Natural killer cell treated with Interleukin-12 subunit alpha and Interleukin-12 subunit beta and Interleukin-15 and Interleukin-18, amount 100 ng/mL, for 72 hours (primary cell): Measurements from ENCODE around the gene LAMP5. TPM values are rescaled to one million over a fixed set of nuclear protein-coding genes. Genes with fewer than 3 reads are reported as not detected.

Source experiments
- ATAC-seq, 2 donors: fragments of 150-1000 bp; cut with Tn5 transposase in 1 of 2; sonication (Bioruptor Pico), chemical (Tn5 transposase) in 1 of 2; 2 replicates each; pipeline ENCODE4 v1.10.0; 2021
- DNase-seq: peaks from one replicate; pipeline ENCODE4 v3.0.0; 2022; ENCODE audit warnings: low spot score
- H3K27ac Mint-ChIP-seq, 2 donors: 1 replicate in 1 of 2; 2 replicates in 1 of 2; pipeline ENCODE4 v1.8.0; 2022; ENCODE audit warnings: mixed read lengths in 2 of 2, mild to moderate bottlenecking in 1 of 2, moderate library complexity in 1 of 2
- H3K27me3 Mint-ChIP-seq, 2 donors: 1 replicate in 1 of 2; 2 replicates in 1 of 2; pipeline ENCODE4 v1.8.0; 2022; ENCODE audit warnings: mixed read lengths in 2 of 2
- H3K36me3 Mint-ChIP-seq: one replicate; pipeline ENCODE4 v1.8.0; 2022; ENCODE audit warnings: mixed read lengths
- H3K4me1 Mint-ChIP-seq, 2 donors: 1 replicate in 1 of 2; 2 replicates in 1 of 2; pipeline ENCODE4 v1.8.0; 2022; ENCODE audit warnings: low read depth in 2 of 2, mixed read lengths in 2 of 2, mild to moderate bottlenecking in 1 of 2
- H3K4me3 Mint-ChIP-seq: one replicate; pipeline ENCODE4 v1.8.0; 2022; ENCODE audit warnings: mixed read lengths
- H3K9me3 Mint-ChIP-seq: 2 replicates; pipeline ENCODE4 v1.8.0; 2022; ENCODE audit warnings: mixed read lengths
- total RNA-seq, 2 donors: library from RNA; stranded (reverse); gene quantifications; one replicate each; pipeline ENCODE4 v1.2.3, GENCODE V29; 2022

Gene LAMP5
- total RNA-seq, 2 donors from 2014 or later, result not detected

DNA sequence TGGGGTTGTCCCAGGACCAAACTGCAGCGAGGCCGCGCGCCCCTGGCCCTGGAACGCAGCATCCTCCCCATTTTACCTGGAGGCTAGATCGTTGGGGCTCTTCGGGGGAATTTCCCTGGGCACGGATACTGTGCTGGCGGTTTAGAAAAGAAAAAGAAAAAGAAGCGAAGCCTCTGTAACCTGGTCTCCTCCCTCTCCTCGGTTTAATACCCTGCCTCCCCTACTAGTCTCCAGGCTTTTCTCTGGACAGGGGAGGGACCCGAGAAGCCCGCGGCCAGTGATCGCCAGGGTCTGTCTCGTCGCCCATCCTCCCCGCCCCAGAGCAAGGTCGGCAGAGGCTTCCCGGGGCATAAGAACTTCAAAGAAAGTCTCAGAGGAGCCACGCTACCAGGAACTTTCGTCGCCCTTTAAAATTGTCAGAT lies 6.1 kb upstream of the LAMP5 start:
- Mint-ChIP-seq H3K36me3 (no peaks in the 10 kb centered on the region), H3K27me3 (peaks cover 15 to 23% of the 10 kb centered on the region in 2 donors), H3K9me3 (no peaks in the 10 kb centered on the region)

DNA sequence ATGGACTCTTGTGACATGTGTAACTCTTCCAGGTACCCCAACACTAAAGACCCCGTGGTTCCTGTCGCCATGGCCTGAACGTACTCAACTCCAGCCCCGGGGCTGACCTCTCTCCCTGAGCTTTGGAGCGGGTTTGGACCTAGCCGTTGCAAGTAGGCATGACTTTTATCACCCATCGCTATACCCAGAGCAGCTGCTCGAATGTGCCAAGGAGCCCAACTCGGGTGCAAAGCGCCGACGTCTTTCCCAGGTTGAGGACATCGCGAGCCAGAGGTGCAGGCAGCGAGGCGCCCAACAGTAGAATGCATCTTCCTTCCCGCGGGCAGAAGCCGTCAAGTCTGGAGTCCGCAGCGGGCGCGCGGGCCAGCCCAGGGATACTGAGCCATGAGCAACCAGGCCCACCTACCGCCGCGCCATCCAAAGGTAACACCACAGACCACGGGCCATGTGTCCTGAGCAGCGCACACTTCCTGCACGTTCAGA lies 5.7 kb upstream of the LAMP5 start:
- ATAC-seq (peak in 1 of 2 donors; percentile 41), DNase-seq (no peak)
- Mint-ChIP-seq H3K4me3 (no peak overlapping the region), H3K9me3 (no peaks in the 10 kb centered on the region), H3K36me3 (no peaks in the 10 kb centered on the region), H3K27ac (no peak overlapping the region), H3K4me1 (no peaks in the 10 kb centered on the region), H3K27me3 (peaks cover 15 to 24% of the 10 kb centered on the region in 2 donors)

More for the DNA sequence above, 6.1 kb upstream of the LAMP5 start:
- H3K4me3 Mint-ChIP-seq, result no peak overlapping the region
- no peak overlapping the region for H3K27ac Mint-ChIP-seq
- no peak for DNase-seq
- ATAC-seq, result no peak
- H3K4me1 Mint-ChIP-seq, result no peaks in the 10 kb centered on the region

DNA sequence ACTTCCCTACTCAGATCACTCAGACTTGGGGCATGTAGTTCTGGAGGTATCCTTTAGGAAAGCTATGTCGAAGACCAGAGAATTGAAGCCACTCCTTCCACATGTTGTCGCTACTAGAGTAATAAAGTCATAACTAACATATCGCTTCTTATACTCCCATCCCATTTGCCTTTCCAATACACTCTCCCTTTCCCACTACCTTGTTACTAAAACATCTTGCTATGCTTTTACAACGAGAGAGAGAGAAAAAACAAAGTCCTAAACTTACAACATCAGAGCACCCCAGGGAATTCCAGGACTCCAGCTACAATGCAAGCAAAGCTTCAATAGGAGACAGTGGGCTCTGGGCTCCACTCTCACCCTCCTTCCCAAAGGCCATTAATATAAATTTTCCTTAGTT lies 5.1 kb upstream of the LAMP5 start:
- no peaks in the 10 kb centered on the region for H3K36me3 Mint-ChIP-seq
- H3K9me3 Mint-ChIP-seq, result no peaks in the 10 kb centered on the region
- H3K27me3 Mint-ChIP-seq, result peaks cover 15 to 26% of the 10 kb centered on the region in 2 donors
- no peaks in the 10 kb centered on the region for H3K4me1 Mint-ChIP-seq
- DNase-seq (no peak), ATAC-seq (no peak)
- H3K27ac Mint-ChIP-seq, result no peak overlapping the region
- H3K4me3 Mint-ChIP-seq, result no peak overlapping the region

DNA sequence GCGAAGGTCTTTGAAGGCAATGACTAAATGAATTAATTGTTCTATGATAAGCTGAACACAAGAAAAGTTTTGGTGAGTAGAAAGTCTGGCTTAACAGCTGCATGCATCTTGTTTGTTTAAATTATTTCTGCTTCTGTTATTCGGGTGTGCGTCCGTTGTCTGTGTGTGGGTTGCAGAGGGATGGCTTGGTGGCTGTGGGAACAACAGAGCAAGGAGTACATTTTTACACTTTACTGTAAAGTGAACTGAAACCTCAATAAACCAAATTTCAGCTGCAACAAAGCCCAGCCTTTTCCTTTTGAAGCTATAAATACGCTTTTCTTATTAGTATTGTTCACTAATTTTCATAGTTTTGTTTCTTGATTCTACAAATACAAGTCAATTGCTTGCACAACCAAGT lies 3.5 kb upstream of the LAMP5 start:
- no peak for DNase-seq
- Mint-ChIP-seq H3K4me1 (no peaks in the 10 kb centered on the region), H3K27ac (no peak overlapping the region), H3K9me3 (no peaks in the 10 kb centered on the region), H3K36me3 (no peaks in the 10 kb centered on the region), H3K27me3 (peaks cover 15 to 32% of the 10 kb centered on the region in 2 donors), H3K4me3 (no peak overlapping the region)
- no peak for ATAC-seq

DNA sequence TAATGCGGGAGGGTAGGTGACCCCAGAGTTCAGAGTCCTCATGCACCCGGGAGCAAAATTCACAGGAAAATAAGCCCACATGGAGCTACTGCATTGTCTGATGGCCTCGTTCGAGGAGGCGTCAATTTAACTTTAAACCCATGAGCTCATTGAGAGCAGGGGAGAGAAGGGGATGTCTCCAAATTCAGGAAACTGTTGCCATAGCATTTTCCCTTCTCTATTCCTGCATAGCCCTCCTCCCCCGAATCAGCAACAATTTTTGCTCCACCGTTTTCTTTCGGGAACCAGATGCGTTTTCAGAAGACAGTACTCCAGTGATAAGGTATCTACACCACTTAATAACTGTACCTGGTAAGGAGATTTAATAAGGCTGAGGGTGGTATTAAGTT lies 324 bp upstream of the LAMP5 start:
- no peaks in the 10 kb centered on the region for H3K4me1 Mint-ChIP-seq
- DNase-seq (no peak), ATAC-seq (no peak)
- H3K27ac Mint-ChIP-seq, result no peak overlapping the region
- H3K9me3 Mint-ChIP-seq, result no peaks in the 10 kb centered on the region
- peaks cover 30 to 36% of the 10 kb centered on the region in 2 donors for H3K27me3 Mint-ChIP-seq
- no peaks in the 10 kb centered on the region for H3K36me3 Mint-ChIP-seq
- no peak overlapping the region for H3K4me3 Mint-ChIP-seq

DNA sequence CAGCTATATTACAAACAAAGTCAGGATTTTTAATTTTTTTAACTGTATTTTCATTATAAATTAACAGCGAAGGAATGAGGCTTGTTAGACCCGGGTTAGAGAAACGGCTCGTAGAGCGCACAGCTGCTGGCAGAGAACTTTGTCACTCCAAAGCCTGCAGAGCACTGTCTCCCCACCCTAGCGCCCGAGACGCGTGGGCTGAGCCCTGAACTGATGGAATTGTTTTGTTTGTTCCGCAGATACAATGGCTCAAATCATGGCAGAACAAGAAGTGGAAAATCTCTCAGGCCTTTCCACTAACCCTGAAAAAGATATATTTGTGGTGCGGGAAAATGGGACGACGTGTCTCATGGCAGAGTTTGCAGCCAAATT lies 810 bp downstream of the LAMP5 start:
- no peak for ATAC-seq
- Mint-ChIP-seq H3K36me3 (no peaks in the 10 kb centered on the region), H3K9me3 (no peaks in the 10 kb centered on the region), H3K27me3 (peaks cover 28 to 30% of the 10 kb centered on the region in 2 donors), H3K27ac (no peak overlapping the region), H3K4me3 (no peak overlapping the region), H3K4me1 (no peaks in the 10 kb centered on the region)
- no peak for DNase-seq

DNA sequence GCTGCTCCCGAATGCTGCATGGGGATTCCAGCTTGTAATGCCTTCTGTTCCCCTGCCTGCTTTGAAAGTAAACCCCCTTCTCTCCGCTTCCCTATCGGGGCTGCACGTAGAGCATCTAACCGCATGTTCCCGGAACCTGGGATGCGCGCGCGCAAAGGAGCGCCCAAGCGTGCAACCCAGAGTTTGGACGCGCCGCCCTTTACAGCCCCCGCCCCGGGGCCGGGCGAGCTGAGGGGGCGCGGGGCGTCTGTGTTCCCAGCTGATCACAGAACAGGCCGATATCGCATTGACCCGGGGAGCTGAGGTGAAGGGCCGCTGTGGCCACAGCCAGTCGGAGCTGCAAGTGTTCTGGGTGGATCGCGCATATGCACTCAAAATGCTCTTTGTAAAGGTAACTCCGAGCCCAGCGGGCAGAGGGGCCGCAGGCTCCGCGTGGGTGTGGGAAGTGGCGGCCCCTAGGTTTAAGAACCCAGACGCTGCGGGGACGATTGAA lies 1.4 kb downstream of the LAMP5 start:
- no peak overlapping the region for H3K4me3 Mint-ChIP-seq
- H3K27me3 Mint-ChIP-seq, result peaks cover 29 to 30% of the 10 kb centered on the region in 2 donors
- DNase-seq (no peak), ATAC-seq (no peak)
- no peak overlapping the region for H3K27ac Mint-ChIP-seq
- H3K4me1 Mint-ChIP-seq, result no peaks in the 10 kb centered on the region
- no peaks in the 10 kb centered on the region for H3K36me3 Mint-ChIP-seq
- H3K9me3 Mint-ChIP-seq, result no peaks in the 10 kb centered on the region

DNA sequence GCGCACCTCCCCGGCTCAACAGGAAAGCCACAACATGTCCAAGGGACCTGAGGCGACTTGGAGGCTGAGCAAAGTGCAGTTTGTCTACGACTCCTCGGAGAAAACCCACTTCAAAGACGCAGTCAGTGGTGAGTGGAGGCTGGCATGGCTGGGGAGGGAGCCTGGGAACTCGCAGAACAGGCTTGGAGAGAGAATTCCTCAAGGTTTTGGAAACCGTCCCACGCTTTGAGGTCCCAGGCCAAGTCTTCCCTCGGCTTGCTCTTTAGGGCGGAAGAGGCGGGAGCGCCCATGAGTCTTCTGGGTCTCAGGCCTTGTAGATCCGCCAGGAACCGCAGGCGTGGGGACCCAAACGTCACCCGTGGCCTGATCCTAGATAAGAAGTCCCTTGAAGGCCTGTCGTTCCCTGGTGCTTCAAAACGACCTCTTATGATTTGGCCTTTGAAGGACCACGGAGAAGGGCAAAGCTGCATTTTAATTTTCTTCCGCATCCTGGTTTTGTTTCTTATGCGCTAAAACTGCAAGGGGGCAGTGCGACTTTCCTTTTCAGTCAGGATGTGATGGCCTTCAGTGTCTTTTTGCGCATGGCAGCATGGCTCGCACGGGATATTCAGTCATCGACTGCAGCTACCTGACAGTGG lies 2.0 kb downstream of the LAMP5 start:
- Mint-ChIP-seq H3K36me3 (no peaks in the 10 kb centered on the region), H3K4me3 (no peak overlapping the region), H3K4me1 (no peaks in the 10 kb centered on the region), H3K9me3 (no peaks in the 10 kb centered on the region), H3K27ac (no peak overlapping the region), H3K27me3 (peaks cover 27 to 29% of the 10 kb centered on the region in 2 donors)
- no peak for DNase-seq
- no peak for ATAC-seq

DNA sequence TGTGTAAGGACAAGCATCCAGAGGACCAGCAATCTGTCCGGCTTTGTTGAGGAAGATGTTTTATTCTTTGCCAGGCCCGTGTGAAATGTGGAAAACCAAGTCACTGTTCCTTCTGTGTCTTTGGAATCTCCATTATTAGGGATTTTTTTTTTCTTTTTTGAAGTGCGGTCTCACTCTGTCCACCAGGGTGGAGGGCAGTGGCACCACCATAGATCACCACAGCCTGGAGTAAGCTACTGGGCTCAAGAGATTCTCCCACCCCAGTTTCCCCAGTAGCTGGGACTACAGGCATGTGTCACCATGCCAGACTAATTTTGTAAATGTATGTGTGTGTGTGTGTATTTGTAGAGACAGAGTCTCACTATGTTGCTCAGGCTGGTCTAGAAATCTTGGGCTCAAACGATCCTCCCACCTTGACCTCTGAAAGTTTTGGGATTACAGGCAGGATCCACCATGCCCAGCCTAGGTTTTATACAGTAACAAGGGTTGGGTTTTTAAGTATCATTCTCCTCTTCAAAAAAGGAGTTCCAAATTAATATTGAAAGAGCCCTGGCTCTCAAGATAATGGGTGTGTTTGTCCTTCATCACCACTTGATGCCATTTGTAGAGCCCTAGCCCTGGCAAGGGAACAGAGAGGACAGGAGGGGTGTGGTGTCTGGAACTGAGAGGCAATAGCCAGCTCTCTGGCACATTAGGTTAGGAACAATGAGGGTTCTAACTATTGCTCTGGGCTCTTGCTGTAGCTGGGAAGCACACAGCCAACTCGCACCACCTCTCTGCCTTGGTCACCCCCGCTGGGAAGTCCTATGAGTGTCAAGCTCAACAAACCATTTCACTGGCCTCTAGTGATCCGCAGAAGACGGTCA lies 3.1 kb downstream of the LAMP5 start:
- ATAC-seq (no peak), DNase-seq (no peak)
- Mint-ChIP-seq H3K4me1 (no peaks in the 10 kb centered on the region), H3K27ac (no peak overlapping the region), H3K4me3 (no peak overlapping the region), H3K27me3 (peaks cover 23% of the 10 kb centered on the region in 2 donors), H3K9me3 (no peaks in the 10 kb centered on the region), H3K36me3 (no peaks in the 10 kb centered on the region)

DNA sequence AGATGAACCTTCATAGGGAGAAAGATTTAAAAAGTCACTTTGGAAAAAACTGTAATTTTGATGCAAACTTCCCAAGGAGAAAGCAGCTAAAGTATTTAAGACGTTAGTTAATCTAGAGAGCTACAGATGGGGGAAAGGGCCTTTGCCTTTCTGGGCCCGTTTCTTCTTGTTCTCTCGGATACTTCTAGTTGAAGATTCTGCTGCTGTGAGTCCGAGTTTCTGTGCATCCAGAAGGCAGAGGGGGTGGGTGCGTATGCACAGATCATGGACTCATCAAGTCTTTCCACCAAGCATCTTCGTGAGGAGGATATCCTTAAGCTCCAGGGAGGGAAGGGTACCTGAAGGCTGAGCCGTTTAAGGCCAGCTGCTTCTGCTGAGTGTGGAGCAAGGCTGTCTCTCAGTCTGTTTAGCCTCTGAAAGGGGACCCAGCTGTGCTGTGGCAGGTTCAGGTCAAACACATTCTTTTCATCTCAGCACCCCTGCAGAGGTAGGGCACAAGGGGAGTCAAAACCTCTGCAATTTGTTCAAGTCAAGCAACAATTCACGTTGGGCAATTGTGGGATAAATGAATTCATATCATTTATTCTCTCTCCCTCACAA lies 4.3 kb downstream of the LAMP5 start:
- Mint-ChIP-seq H3K36me3 (no peaks in the 10 kb centered on the region), H3K4me1 (no peaks in the 10 kb centered on the region), H3K27me3 (peaks cover 23% of the 10 kb centered on the region in 2 donors), H3K27ac (no peak overlapping the region), H3K4me3 (no peak overlapping the region), H3K9me3 (no peaks in the 10 kb centered on the region)
- ATAC-seq, result no peak
- no peak for DNase-seq

DNA sequence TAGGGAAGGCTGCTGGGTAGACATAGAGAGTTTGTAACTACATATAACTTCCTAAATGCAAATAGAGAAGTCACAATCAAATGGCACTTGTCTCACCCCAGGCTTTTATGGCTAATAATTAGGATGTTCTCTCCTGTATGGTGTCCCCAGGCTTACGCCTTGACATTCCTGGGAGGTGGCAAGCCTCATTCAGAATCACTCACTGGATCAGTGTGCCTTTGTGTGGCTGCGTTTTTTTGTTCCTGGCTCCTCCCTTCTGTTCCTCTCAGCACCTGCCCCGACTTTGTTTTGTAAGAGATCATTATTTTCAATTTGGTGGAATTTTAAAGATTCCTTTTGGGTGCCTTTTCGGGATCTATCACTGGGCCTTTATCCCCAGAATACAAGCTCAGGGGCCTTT lies 5.7 kb downstream of the LAMP5 start:
- no peak overlapping the region for H3K4me3 Mint-ChIP-seq
- ATAC-seq (no peak), DNase-seq (no peak)
- H3K27me3 Mint-ChIP-seq, result peaks cover 14 to 23% of the 10 kb centered on the region in 2 donors
- no peak overlapping the region for H3K27ac Mint-ChIP-seq
- no peaks in the 10 kb centered on the region for H3K4me1 Mint-ChIP-seq
- H3K9me3 Mint-ChIP-seq, result no peaks in the 10 kb centered on the region
- no peaks in the 10 kb centered on the region for H3K36me3 Mint-ChIP-seq

DNA sequence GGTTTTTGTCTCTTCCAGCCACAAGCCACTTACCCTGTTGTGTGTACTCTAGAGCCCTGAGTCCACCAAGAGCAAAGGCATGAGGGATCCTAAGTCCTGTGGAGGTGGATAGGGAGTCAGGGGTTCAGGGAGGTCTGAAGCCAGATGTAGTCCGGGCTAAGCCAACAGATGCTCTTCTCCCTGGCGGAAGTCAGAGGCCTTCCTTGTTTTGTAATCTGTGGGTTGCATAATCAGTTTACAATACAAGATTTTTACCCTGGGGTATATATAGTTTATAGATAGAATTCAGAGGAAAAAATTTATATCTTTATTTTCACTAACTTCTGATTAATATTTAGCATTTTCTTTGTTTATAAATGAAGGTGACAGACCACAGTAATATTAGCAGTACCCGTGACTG lies 9.2 kb downstream of the LAMP5 start:
- no peak for ATAC-seq
- H3K27ac Mint-ChIP-seq, result no peak overlapping the region
- peaks cover 3 to 6% of the 10 kb centered on the region in 2 donors for H3K27me3 Mint-ChIP-seq
- DNase-seq, result no peak
- H3K9me3 Mint-ChIP-seq, result no peaks in the 10 kb centered on the region
- no peaks in the 10 kb centered on the region for H3K36me3 Mint-ChIP-seq
- no peaks in the 10 kb centered on the region for H3K4me1 Mint-ChIP-seq
- H3K4me3 Mint-ChIP-seq, result no peak overlapping the region

DNA sequence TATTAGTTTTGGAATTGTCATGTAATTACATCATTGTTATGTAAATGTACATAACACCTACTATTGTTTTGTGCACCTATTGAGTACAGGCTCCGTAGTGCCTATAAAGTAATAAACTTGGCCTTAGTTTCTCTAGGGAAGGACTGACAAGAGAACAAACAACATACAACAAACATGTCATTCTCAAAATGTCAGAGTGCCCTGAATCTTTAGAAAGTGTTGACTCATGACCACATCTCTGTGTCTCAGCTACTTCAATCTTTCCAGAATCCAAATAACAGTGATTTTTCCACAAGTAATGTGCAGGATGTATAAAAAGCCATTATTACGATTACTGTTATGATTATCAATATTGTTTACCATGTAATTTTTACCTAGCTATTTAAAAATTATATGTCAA lies 17.2 kb downstream of the LAMP5 start:
- Mint-ChIP-seq H3K27me3 (no peaks in the 10 kb centered on the region), H3K9me3 (peaks cover 6% of the 10 kb centered on the region), H3K4me3 (no peak overlapping the region), H3K27ac (no peak overlapping the region), H3K36me3 (no peaks in the 10 kb centered on the region), H3K4me1 (no peaks in the 10 kb centered on the region)
- DNase-seq, result no peak
- no peak for ATAC-seq
